ENCODE data around the gene AP3D1.
"Not testable (repeated sequence)": the region's sequence is repeated elsewhere in the genome, so short reads cannot be mapped to it uniquely, and the experiment has no call there.

AP3D1 gene

DNA sequence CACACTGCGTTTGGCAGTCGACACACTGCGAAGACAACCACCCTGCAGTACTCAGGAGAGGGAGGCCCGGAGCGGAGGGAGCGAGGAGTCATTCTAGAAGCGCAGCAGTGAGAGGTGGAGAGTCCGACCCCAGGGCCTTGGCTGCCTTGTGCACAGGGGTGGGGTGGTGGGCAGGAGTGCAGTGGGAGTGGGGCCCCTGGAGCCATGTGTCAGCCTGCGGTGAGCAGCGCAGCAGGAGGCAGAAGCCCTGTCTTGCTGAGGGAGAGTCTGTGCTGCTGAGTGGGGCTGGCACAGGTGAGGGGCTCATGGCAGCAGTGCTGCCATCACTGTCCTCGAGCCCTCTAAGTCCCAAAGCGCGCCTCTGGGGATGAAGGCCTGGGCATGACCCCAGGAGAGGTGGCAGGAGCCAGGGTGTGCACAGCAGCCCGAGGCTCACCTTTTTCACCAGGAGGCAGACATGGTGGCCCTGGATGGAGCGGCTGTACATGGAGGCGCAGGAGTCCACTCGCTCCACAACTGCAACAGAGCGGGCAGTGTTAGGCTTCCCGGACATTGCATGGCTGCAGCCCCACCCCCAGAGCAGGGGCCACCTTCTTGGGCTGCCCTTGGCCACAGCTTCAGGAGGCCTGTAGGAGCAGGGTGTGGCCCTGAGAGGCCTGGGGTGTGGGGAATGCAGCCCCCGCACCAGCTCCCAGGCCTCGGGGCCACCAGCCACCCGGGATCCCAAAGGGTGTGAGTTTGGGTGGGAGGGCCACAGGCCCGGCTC lies 42.9 kb downstream of the AP3D1 start:
- no peak for DNase-seq

DNA sequence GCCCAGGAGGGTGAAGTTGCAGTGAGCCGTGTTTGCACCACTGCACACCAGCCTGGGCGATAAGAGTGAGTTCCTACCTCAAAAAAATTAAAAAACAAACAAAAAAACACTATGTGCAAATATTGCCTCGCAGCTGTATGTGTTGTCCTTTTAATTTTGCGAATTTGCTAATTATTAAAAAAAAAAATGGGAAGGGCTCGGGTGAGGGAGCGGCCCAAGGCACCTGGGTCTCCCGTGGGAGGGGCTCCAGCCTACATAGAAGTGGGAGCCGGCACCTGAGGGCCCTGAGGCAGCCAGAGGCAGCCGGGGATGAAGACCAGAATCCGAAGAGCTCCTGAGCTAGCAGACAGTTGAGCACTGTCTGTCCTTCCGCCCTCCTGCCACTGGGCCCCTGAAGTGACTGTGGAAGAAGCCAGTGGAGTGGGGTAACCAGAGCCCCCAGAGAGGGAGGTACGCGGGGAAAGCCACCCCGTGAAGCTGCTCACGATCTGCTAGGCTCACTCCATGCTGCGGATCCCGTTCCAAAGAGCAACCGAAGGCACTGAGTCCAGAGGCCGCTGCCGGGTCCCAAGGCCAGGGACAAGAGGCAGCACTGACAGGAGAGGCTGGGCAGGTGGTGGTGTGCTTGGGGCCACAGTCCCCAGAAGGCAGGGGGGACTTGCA lies 48.2 kb downstream of the AP3D1 start:
- DNase-seq, result no peak

DNA sequence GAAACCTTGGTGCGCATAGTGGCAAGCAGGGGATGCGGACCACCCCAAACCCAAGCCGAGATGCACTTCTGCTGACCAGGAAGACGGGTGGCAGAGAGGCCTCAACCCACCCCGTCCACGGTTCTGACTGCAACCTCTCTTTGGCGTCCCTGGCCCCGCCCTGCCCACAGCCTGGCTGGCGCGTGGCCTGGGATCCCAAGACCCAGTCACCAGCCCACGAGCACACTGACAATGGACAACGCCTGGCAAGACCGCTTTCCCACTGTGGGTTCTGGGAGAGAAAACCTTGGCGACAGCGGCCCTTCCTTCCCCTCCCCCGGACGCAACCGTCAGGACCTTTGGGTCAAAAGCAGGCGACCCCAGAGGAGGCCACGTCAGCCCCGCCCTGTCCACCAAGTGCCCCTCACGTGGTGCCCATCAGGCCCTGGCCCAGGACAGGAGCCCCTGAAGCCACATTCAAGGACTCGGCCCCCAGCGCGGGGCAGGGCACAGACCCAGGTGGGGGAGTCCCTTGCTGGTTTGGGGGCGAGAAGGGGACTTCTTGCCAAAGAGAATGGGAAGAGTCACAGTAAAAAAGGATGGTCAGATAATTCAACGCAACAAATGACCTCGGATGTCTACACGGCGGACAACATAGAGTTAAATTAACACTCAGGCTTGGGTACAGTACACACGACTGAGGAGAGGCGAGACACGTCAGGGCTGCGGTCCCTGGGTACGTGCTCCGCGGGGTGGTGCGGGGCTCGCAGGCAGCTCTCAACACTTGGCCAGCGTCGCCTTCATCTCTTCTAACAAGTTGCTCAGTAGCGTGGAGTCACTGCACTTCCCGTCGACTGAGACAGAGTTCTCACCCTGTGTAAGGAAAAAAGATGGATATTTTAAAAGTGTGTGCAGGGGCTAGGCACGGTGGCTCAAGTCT lies 49.7 kb downstream of the AP3D1 start:
- DNase-seq, result no peak

DNA sequence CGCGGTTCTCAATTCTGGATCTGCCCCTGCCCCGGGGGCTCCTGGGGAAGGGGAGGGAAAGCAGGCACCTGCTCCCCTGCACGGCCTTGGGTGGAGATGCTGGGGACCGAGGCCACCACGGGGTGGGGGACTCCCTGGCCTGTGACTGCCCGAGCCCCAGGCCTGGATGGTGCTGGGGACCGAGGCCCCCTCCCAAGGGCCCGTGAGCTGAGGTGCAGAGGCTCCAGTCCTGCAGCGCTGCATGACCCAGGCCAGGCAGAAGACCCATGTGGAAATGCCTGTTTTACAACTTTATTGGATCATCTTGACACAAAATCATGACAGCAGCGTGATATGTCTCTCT lies 50.7 kb downstream of the AP3D1 start:
- no peak for DNase-seq

DNA sequence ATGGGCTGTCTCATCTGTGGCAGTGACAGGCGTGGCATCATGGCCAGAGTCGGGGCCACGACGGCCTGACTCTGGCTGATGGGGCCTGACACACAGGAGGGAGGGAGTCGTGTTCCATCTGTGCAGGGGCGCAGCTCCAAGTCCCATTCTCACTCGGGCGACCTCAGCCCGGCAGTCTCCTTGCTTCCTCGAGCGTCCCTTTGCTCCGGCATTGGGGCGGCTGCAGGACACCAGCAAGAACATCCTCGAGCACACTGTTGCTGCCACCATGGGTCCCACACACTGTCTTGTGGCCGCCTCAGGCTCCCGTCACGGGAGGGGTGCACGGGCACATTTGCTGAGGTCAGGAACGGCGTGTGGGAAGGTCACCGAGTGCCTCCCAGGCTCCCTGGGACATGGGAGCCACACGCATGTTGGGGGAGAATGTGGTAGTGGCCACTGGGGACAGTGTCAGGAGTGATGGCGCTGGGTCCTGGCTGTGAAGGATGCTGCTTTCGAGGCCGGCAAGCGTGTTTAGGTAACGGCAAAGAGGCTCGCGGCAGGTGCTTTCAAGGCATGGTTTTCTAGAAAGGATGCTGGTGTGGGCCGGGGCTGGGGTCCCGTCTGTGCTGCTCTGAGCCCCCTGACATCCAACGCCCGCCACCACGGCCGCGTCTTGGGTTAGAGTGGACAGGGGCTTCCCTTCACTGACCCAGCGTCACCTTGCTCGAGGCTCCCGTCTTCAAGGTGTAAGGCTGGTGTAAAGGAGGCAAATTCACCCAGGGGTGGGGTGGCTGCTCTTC lies 51.2 kb downstream of the AP3D1 start:
- no peak for DNase-seq

DNA sequence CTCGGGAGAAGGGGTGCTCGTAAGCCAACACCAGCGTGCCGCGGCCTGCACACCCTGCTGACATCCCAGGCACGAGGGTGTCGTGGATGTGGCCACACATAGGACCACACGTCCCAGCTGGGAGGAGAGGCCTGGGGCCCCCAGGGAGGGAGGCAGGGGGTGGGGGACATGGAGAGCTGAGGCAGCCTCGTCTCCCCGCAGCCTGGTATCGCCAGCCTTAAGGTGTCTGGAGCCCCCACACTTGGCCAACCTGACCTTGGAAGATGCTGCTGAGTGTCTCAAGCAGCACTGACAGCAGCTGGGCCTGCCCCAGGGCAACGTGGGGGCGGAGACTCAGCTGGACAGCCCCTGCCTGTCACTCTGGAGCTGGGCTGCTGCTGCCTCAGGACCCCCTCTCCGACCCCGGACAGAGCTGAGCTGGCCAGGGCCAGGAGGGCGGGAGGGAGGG lies 52.3 kb downstream of the AP3D1 start:
- no peak for DNase-seq

DNA sequence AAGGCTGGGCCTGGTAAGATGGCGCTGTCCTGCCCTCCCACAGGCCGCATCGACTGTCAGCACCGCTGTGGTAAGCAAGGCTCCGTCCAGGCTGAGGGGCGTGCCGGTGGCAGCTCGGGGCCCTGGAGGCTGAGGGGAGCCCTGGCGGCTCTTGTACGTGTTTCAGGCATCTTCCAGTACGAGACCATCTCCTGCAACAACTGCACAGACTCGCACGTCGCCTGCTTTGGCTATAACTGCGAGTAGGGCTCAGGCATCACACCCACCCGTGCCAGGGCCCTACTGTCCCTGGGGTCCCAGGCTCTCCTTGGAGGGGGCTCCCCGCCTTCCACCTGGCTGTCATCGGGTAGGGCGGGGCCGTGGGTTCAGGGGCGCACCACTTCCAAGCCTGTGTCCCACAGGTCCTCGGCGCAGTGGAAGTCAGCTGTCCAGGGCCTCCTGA lies 53.5 kb downstream of the AP3D1 start:
- DNase-seq, result no peak

DNA sequence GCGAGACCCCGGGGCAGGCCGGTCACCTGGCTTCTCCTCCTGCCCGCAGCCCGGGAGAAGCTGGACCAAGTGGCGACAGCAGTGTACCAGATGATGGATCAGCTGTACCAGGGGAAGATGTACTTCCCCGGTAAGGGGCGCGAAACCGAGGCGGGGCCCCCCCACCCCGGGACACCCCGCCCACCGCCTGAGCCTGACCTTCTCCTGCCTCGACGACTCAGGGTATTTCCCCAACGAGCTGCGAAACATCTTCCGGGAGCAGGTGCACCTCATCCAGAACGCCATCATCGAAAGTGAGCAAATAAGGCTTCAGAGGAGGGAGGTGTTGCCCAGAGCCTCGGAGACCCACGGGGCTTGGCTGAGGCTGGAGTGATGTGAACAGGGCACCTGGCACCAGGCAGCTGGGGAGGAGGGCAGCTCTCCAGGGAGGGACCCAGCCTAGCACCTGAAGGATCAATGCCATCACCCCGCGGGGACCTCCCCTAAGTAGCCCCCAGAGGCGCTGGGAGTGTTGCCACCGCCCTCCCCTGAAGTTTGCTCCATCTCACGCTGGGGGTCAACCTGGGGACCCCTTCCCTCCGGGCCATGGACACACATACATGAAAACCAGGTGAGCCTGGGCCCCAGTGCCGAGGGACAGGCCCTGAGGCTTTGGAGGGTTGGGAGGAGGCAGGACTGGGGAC lies 54.0 kb downstream of the AP3D1 start:
- DNase-seq, result peak; percentile 40

DNA sequence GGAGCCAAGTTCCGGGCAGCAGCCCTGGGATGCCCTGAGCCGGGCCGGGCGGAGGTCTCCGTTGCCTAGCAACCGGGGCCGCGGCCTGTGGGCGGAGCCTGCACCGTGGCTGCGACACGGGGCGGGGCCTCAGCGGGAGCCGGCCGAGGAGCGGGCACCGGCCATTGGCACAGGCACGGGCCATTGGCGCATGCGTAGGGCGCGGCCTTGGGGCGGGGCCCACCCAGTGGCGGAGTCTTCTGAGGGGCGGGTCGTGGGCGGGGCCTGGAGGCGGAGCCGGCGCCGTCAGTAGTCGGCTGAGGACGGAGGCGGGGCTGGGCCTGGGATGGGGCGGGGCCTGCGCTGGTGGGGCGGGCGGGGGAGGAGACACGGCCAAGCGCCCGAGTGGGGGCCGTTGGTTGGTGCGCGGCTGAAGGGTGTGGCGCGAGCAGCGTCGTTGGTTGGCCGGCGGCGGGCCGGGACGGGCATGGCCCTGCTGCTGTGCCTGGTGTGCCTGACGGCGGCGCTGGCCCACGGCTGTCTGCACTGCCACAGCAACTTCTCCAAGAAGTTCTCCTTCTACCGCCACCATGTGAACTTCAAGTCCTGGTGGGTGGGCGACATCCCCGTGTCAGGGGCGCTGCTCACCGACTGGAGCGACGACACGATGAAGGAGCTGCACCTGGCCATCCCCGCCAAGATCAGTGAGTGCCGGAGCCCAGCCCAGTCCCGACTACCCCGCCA lies 54.7 kb downstream of the AP3D1 start, which contains the start of gene IZUMO4:
Gene IZUMO4 (plus strand): TSS at position 436 of the 723 bp plus-strand sequence. CDS start 31 bp downstream, at position 467.
- DNase-seq, result peak; percentile 99

DNA sequence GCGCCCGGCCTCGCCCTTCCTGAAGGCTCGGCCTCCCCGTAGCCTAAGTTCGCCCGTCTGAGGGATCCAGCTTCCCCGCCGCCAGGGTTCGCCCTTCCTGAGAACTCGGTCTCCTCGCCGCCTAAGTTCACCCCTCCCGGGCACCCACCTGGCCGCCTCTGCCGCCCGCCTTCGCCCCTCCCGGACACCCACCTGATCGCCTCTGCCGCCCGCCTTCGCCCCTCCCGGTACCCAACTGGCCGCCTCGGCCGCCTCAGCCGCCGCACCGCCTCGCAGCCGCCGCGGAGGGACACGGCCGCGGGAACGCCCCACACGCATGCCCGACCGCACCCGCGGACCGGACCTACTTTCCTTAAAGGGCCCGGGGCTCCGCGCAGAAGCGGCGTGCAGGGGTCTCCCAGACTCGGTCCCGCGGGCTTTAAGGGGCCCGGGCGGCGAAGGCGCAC lies 55.3 kb downstream of the AP3D1 start, which contains the start of gene MOB3A:
Gene MOB3A (minus strand): TSS at position 293 of the 446 bp plus-strand sequence. CDS start 17,766 bp downstream, outside the sequence.
- peak; percentile 81 for DNase-seq

DNA sequence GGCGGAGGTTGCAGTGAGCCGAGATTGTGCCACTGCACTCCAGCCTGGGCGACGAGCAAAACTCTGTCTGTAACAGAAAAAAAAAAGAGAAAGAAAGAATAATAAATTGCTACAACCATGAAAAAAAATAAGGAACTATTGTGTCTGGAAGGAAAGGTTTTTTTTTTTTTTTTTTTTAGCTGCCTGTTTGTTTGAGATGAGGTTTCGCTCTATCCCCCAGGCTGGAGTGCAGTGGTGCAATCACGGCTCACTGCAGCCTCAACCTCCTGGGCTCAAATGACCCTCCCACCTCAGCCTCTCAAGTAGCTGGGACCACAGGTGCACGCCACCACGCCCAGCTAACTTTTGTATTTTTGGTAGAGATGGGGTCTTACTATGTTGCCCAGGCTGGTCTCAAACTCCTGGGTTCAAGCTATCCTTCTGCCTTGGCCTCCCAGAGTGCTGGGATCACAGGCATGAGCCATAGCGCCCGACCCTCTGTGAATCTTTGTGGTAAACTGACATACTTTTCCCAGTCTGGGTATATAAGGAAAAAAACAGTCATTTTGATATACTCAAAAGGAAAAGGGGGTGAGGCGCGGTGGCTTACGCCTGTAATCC lies 59.3 kb downstream of the AP3D1 start:
- DNase-seq, result not testable (repeated sequence)

DNA sequence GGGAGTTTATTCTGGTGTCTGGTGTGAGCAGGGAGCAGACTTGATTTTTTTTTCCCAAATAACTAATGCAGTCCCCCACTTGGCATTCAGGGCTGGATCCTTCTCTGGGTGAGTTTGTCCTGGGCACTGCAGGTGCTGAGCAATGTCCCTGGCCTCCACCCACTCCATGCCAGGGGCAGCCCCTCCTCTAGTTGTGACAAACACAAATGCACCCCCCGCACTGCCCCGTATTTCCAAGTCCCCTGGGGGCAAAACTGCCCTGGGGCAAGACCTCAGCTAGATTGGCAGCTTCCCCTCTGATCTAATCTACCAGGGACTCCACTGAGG lies 61.7 kb downstream of the AP3D1 start:
- DNase-seq, result no peak

DNA sequence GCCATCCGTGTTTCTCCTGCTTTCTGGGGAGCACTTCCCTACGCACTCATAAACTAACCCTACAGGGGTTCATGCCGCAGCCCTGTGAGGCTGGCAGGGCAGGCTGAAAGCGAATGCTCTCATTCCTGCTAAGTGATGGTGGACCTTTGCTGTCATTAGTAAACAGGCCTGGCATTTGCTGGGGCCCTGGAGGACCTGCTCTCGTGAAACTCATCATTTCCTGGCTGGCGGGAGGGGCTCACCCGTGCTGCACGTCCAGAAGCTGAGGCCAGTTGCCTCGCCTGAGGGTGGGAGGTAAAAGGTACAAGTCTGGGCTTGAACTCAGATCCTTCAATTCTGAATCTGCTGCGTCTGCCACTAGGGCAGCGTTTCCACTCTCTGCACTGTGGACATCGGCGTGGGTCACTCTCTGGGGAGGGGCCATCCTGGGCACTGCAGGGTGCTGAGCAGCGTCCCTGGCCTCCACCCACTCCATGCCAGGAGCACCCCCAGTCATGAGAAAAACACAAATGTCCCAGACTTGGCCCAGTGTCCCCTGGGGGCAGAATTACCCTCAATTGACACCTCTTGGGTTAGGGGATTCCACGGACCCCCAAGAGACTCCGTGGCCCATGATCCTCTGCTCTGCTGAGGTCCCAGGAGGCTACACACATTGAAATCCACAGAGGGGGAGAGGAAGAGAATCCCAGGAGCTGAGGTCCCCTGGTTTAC lies 62.2 kb downstream of the AP3D1 start:
- no peak for DNase-seq

DNA sequence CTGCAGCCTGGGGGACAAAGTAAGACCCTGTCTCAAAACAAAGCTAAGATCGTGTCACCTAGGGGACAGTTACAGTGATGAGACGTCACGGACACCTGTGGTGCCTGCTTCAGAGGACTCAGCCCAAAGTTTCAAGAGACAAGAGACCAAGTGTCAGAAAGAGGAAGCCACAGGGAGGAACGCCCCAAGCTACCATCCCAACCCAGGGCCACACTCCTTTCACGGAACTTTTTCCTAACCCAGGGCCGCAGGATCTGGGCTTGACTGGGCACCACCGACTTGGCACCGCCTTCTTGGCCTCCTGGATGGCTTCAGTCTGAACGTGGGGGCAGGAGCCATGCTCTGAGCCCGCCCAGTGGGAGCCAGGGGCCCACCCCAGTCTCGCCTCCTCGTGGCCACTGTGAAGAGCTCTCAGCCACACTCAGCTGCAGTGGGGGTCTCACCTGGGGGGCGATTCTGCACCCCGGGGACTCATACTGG lies 63.7 kb downstream of the AP3D1 start:
- DNase-seq, result no peak

DNA sequence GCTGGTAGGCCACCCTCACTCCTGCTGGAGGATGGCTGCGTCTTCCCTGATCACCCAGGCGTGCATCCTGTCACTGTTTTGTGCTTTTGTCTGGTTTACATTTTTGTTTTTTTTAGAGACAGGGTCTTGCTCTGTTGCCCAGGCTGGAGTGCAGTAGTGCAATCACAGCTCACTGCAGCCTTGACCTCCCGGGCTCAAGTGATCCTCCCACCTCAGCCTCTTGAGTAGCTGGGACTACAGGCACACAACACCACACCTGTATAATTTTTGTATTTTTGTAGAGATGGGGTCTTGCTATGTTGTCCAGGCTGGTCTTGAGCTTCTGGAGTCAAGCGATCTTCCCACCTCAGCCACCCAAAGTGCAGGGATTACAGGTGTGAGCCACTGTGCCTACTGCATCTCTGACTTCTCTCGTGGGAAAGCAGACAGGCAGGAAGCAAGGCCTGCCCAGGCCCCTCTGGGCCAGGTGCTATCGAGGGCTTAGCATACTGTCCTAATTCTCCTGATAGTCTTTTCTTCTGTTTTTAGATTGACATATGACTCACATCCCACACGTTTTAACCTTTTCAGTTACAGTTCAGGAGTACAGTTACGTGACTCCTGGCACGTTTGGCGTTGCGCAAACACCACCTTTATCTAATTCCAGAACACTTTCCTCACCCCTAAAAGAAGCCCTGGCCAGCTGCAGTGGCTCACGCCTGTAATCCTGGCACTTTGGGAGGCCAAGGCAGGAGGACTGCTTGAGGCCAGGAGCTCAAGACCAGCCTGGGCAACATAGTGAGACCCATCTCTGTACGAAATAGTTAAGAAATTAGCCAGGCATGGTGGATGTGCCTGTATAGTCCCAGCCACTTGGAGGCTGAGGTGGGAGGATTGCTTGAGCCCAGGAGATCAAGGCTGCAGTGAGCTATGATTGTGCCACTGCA lies 64.4 kb downstream of the AP3D1 start:
- not testable (repeated sequence) for DNase-seq

DNA sequence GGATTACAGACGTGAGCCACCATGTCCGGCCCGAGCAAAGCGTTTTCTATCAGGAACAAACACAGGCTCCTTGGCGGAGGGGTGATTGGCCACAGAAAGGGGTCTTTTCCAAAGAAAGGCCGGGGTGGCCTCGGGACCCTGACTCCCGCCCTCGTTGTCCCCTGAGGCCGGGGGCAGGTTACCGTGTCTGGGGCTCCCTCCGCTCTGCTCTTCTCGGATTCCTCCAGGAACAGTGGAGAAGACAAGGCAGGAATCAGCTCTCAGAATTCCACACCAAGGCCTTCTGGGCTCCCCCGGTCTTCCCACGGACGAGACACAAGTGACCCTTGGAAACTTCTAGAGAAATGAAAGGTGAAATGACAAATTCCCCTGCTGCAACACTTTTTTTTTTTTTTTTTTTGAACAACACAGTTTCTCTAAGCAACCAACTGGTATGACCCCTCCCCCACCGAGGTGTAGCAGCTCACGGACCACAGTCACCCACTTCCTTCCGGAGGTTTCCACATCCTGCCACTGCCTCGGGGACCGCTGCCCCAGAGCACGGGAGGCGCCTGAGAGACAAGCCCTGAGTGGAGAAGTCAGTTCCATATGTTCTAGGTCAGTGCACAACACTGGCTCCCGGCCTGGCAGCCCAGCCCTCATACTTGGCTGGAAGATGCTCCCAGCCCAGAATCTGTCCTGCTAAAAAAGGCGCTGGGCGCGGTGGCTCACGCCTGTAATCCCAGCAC lies 66.2 kb downstream of the AP3D1 start:
- DNase-seq, result peak; percentile 71

DNA sequence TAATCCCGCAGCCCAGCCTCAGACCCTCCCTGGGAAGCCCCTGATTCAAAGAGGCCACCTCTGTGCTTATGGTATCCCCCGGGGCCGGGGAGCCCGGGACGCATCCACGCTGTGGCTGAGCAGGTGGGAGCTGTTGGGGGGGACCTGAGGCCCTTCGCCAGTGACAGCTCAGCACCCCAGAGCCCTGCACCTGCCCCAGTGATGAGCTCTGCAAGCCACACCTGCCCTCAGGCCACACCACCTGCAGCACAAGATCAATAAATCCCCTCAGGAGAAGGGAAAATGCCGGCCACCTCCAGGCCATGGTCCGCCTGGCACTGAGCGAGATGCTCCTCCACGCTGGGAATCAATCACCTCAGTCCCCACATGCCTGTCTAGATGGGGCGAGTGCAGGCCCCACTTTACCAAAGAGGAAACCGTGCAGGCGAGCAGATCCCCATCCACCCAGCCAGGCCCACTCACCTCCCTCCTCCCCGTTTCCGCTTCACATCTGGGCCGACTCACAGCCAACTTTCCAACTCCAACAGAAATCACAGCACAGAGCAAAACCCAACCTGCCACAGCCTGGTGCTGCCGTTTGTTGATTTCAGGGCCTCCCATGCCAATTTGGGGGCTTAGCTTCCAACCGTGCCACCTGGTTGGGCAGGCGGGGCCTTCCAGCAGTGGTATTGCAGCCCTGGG lies 68.1 kb downstream of the AP3D1 start:
- DNase-seq, result peak; percentile 36
